ENCODE results near the gene PHIP.
"Not testable (repeated sequence)": the region's sequence is repeated elsewhere in the genome, so short reads cannot be mapped to it uniquely, and the experiment has no call there.

The PHIP gene

GRCh38 chr6:79078075-79078969 is at the start of gene PHIP:
PHIP (minus strand) TSS chr6:79078254; CDS start chr6:79078068, 186 bp downstream.
- H3K27ac ChIP-seq, result peak within 1 kb of the TSS; percentile 85
- peak; percentile 91 for DNase-seq (ENCODE audit: low read depth, low spot score)

GRCh38 chr6:79127660-79128059 is 49.6 kb upstream of the PHIP start:
- DNase-seq (ENCODE audit: low read depth, low spot score), result no peak
- H3K27ac ChIP-seq, result no peak overlapping the region

DNA sequence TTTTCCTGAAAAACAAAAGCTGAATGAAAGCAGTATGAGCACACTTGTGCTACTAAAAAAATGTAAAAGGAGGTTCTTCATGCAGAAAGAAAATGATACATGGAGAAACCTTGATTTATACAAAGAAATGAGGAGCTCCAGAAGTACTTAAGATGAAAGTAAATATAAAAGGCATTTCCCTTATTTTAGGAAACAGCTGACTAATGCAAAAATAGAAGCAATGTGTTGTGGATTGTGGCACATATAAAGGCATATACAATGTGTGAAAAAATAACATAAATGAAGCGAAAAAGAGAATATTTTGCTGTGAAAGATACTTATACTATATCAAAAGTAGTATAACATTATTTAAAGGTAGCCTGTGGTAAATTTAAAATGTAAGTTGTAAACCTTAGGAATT is 41.2 kb upstream of the PHIP start:
- DNase-seq (ENCODE audit: low read depth, low spot score), result no peak
- H3K27ac ChIP-seq, result no peak overlapping the region

DNA sequence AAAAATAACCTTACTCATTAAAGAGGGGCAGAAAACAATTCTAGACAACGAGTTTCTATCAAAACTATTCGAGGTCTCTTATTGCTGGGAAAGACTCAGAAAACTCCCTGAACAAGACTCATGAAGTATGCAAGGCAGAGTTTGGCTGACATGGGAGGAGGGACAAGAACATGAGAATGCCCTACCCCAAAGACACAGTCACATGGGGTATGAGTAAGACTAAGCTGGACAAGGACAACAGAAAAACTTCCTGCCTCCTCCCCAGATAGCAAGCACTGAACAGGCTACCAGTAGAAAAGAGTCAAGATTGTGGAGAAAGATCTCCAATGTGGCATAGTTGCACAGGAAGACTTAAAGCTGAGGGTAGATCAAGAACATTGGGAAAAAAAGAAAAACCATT is 39.7 kb upstream of the PHIP start:
- H3K27ac ChIP-seq, result no peak overlapping the region
- DNase-seq (ENCODE audit: low read depth, low spot score), result no peak

- DNase-seq (ENCODE audit: low read depth, low spot score), result no peak
- no peak overlapping the region for H3K27ac ChIP-seq
Measured at GRCh38 chr6:79115553-79116182, 37.6 kb upstream of the PHIP start.

GRCh38 chr6:79111549-79111948 is 33.5 kb upstream of the PHIP start:
- H3K27ac ChIP-seq, result no peak overlapping the region
- DNase-seq (ENCODE audit: low read depth, low spot score), result no peak

- no peak overlapping the region for H3K27ac ChIP-seq
- no peak for DNase-seq (ENCODE audit: low read depth, low spot score)
Measured at GRCh38 chr6:79101164-79101563, 23.1 kb upstream of the PHIP start.

DNA sequence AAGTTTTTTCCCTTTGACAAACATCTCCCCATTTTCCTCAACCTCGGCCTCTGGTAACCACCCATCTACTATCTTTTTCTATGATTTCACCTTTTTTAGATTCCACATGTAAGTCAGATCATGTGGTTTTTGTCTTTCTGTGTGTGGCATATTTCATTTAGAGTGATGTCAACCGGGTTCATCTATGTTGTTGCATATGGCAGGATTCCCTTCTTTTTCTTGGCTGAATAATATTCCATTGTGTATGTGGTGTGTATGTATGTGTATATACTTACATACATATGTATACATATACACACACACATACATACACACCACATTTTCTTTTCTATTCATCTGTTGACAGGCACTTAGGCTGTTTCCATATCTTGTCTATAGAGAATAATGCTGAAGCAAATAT is 22.2 kb upstream of the PHIP start:
- H3K27ac ChIP-seq, result no peak overlapping the region
- no peak for DNase-seq (ENCODE audit: low read depth, low spot score)

DNA sequence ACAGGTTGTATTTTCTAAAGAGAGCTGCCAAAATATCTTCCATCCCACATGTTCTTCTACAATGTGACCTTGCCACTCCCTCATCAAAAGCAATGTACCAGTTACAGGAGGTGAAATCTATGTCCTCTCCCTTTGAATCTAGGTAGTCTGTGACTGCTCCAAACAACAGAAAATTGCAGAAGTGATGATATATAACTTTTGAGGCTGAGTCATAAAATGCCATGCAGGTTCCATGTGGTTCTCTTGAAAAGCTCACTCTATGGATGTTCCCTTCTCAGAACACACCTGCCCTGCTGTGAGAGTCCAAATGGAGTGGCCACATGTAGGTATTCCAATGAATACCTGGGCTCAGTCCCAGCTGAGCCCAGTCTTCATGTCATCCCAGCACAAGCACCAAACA is 16.9 kb upstream of the PHIP start:
- no peak overlapping the region for H3K27ac ChIP-seq
- DNase-seq (ENCODE audit: low read depth, low spot score), result no peak

DNA sequence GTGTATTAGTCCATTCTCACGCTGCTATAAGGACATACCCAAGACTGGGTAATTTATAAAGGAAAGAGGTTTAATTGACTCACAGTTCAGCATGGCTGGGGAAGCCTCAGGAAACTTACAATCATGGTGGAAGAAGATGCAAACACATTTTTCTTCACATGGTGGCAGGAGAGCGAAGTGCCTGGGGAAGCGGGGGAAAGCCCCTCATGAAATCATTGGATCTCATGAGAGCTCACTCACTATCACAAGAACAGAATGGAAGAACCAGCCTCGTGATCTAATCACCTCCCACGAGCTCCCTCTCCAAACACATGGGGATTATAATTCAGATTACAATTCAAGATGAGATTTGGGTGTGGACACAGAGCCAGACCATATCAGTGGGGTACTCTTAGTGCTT is 13.7 kb upstream of the PHIP start:
- not testable (repeated sequence) for H3K27ac ChIP-seq; DNase-seq (ENCODE audit: low read depth, low spot score)

- H3K27ac ChIP-seq, result no peak overlapping the region
Measured at GRCh38 chr6:79089552-79090404, 11.7 kb upstream of the PHIP start.

DNA sequence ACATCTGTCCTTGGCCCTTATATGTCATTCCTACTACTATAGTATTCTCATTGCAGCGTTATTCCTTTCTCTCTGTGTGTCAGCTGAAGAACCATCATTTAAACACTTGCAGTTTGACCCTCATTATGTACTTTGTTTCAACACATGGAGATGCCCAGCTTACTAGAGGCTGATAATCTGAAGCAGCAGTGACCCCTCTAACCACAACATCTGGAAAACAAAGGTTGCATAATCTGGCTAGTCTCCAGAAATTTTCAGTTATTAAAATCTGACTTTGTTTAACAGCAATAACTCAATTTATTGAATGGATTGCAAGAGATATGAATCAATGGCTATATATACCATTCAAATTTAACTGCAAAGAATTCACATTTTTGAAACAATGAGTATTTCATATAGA is 6.6 kb upstream of the PHIP start:
- no peak overlapping the region for H3K27ac ChIP-seq
- no peak for DNase-seq (ENCODE audit: low read depth, low spot score)

More at GRCh38 chr6:79089552-79090404, 11.7 kb upstream of the PHIP start:
- no peak for DNase-seq (ENCODE audit: low read depth, low spot score)

GRCh38 chr6:79082304-79082703 is 4.2 kb upstream of the PHIP start:
- H3K27ac ChIP-seq, result no peak overlapping the region
- DNase-seq (ENCODE audit: low read depth, low spot score), result no peak

GRCh38 chr6:79081663-79082062 is 3.6 kb upstream of the PHIP start:
- DNase-seq (ENCODE audit: low read depth, low spot score), result no peak
- H3K27ac ChIP-seq, result no peak overlapping the region

DNA sequence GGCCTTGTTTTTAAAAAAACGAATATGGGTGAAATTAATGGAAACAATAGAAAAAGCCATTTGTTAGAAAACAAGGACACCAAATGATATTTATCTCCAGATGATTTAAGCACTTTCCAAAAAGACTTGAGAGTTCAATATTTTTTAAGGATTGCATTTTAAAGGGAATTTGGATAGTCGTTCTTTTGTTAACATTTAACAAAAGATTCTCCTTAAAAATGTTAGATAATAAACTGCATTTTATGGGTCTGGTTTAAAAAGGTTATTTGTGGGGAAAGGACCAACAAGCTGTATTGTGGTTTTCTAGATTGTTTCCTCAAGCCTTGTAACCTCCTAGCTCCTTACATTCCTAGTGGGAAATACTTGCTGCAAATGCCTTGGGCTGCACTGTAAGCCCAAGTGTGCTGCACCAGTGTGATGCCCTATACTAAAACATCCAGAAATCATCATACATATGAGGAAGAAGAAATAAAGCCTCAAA is 1.5 kb upstream of the PHIP start:
- DNase-seq (ENCODE audit: low read depth, low spot score), result no peak
- H3K27ac ChIP-seq, result no peak overlapping the region

DNA sequence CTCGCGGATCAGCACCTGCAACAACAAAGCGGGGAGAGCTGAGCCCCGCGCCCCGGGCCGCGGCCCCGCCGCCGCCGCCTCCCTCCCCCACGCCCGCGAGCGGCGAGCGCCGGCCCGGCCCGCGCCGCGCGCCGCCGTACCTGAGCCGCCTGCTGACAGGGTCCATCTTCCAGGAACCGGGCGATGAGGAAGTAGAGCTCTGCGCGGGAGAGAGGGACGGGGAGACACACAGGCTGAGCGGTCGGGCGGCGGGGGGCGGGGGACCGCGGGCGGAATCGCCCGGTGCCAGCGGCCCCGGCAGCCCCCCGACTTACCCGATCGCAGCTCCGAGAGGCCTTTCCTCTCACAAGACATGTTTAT is 359 bp downstream of the PHIP start:
- no peak for DNase-seq (ENCODE audit: low read depth, low spot score)
- H3K27ac ChIP-seq, result peak overlapping the region; percentile 85

GRCh38 chr6:79076782-79077641 is 1.0 kb downstream of the PHIP start:
- peak overlapping the region; percentile 85 for H3K27ac ChIP-seq
- peak; percentile 84 for DNase-seq (ENCODE audit: low read depth, low spot score)

GRCh38 chr6:79076160-79076559 is 1.9 kb downstream of the PHIP start:
- no peak for DNase-seq (ENCODE audit: low read depth, low spot score)
- peak overlapping the region; percentile 85 for H3K27ac ChIP-seq

GRCh38 chr6:79073888-79074287 is 4.2 kb downstream of the PHIP start:
- no peak for DNase-seq (ENCODE audit: low read depth, low spot score)
- no peak overlapping the region for H3K27ac ChIP-seq
